SK-N-SH (cell line): ENCODE data around the gene KCNK17. TPM values are rescaled to one million over a fixed set of nuclear protein-coding genes. Genes with fewer than 3 reads are reported as not detected.
A peak's percentile ranks its signal among the peaks of the same experiment; 100 is the strongest.

Experiments
- CTCF ChIA-PET: fragments of 300-600, 350-600 bp; formaldehyde crosslinking; extraction: SDS; loops from one replicate; lab custom pipeline; 2021; lab: Yijun Ruan, JAX
- POLR2A ChIA-PET: fragments of 350-600 bp; sonication (Branson Sonifier 250); formaldehyde crosslinking; extraction: SDS; loops from one replicate; lab custom pipeline; 2020; ENCODE audit warnings: antibody characterized with exemption, inconsistent platforms; lab: Yijun Ruan, JAX
- DNase-seq: peaks from one replicate; pipeline ENCODE4 v3.0.0; 2012
- H2AFZ ChIP-seq: fragments of 200-600 bp; sonication (generic); 2 replicates; pipeline ENCODE4 v1.8.1; 2016; ENCODE audit warnings: antibody characterized with exemption, mild to moderate bottlenecking, low read depth
- H3F3A ChIP-seq: fragments of 200-600 bp; sonication (generic); replicated peaks from 2 replicates; pipeline ENCODE3; 2016; ENCODE audit warnings: antibody characterized with exemption, mild to moderate bottlenecking; ENCODE audit not compliant: insufficient read depth
- H3K27ac ChIP-seq, 2 experiments: fragments of 200-500 bp in 1 of 2; fragments of 200-600 bp in 1 of 2; sonication (Bioruptor generic) in 1 of 2; sonication (generic), shearing (Covaris generic) in 1 of 2; 2 replicates each; pipeline versions ENCODE4 v1.5.1 to v1.6.1; 2014 to 2016; ENCODE audit warnings: low read depth in 2 of 2, inconsistent platforms in 1 of 2, low read length in 1 of 2, mild to moderate bottlenecking in 1 of 2, mixed read lengths in 1 of 2
- H3K27me3 ChIP-seq: fragments of 200-600 bp; sonication (generic), shearing (Covaris generic); 2 replicates; pipeline ENCODE4 v1.6.1; 2016; ENCODE audit warnings: mixed run types; ENCODE audit not compliant: insufficient read depth
- H3K36me3 ChIP-seq, 2 experiments: fragments of 200-500 bp in 1 of 2; fragments of 200-600 bp in 1 of 2; sonication (Bioruptor generic) in 1 of 2; sonication (generic) in 1 of 2; replicated peaks in 1 of 2; 2 replicates each; pipeline versions ENCODE3 to v1.5.1; 2014 to 2016; ENCODE audit warnings: low read length in 1 of 2, mild to moderate bottlenecking in 1 of 2; ENCODE audit not compliant: insufficient read depth in 2 of 2, control insufficient read depth in 1 of 2
- H3K4me1 ChIP-seq, 2 experiments: fragments of 200-500 bp in 1 of 2; fragments of 200-600 bp in 1 of 2; sonication (Bioruptor generic) in 1 of 2; sonication (generic), shearing (Covaris generic) in 1 of 2; 2 replicates each; pipeline versions ENCODE4 v1.5.1 to v1.6.1; 2014 to 2016; ENCODE audit warnings: low read depth in 1 of 2, low read length in 1 of 2, mixed run types in 1 of 2; ENCODE audit not compliant: insufficient read depth in 2 of 2, control insufficient read depth in 1 of 2
- H3K4me2 ChIP-seq: fragments of 200-600 bp; sonication (generic), shearing (Covaris generic); 2 replicates; pipeline ENCODE4 v1.6.1; 2017; ENCODE audit warnings: mixed run types
- H3K4me3 ChIP-seq, 2 experiments: fragments of 200-500 bp in 1 of 2; fragments of 200-600 bp in 1 of 2; sonication (Bioruptor generic) in 1 of 2; sonication (generic), shearing (Covaris generic) in 1 of 2; 2 replicates each; pipeline versions ENCODE4 v1.5.1 to v1.8.1; 2014 to 2016; ENCODE audit warnings: low read depth in 2 of 2, inconsistent platforms in 1 of 2, low read length in 1 of 2, mild to moderate bottlenecking in 1 of 2, mixed read lengths in 1 of 2, moderate library complexity in 1 of 2
- H3K79me2 ChIP-seq: fragments of 200-600 bp; sonication (generic); 2 replicates; pipeline ENCODE4 v1.8.1; 2017; ENCODE audit warnings: mild to moderate bottlenecking; ENCODE audit not compliant: insufficient read depth
- H3K9ac ChIP-seq: fragments of 200-600 bp; sonication (generic); 2 replicates; pipeline ENCODE4 v1.6.1; 2017; ENCODE audit warnings: mixed run types
- H3K9me2 ChIP-seq: fragments of 200-600 bp; sonication (generic); 2 replicates; pipeline ENCODE4 v1.6.1; 2017; ENCODE audit warnings: mixed run types
- H3K9me3 ChIP-seq: fragments of 200-600 bp; sonication (generic); 2 replicates; pipeline ENCODE4 v1.6.1; 2017; ENCODE audit warnings: mixed run types, mild to moderate bottlenecking, moderate library complexity
- H4K20me1 ChIP-seq: fragments of 200-600 bp; sonication (generic); 2 replicates; pipeline ENCODE4 v1.6.1; 2017; ENCODE audit warnings: mild to moderate bottlenecking, mixed run types; ENCODE audit not compliant: insufficient read depth
- CTCF ChIP-seq: fragments of 200-600 bp; sonication (generic); IDR thresholded peaks from 2 replicates; pipeline ENCODE4 v1.6.1; 2017; ENCODE audit warnings: antibody characterized with exemption, mild to moderate bottlenecking, moderate library complexity
- ELF1 ChIP-seq: IDR thresholded peaks from 2 replicates; pipeline ENCODE4 v1.4.0; 2012
- EP300 ChIP-seq, 2 experiments: IDR thresholded peaks; 2 replicates each; pipeline versions ENCODE4 v1.4.0 to v1.6.1; 2012; ENCODE audit warnings: borderline replicate concordance in 1 of 2, low read depth in 1 of 2, low read length in 1 of 2
- GABPA ChIP-seq: IDR thresholded peaks from 2 replicates; pipeline ENCODE4 v1.4.0; 2012; ENCODE audit warnings: low read depth, mild to moderate bottlenecking
- JUND ChIP-seq: IDR thresholded peaks from 2 replicates; pipeline ENCODE4 v1.4.0; 2012
- MXI1 ChIP-seq: IDR thresholded peaks from 2 replicates; pipeline ENCODE4 v1.6.1; 2012; ENCODE audit warnings: mild to moderate bottlenecking, low read depth, low read length, improper control_type of control experiment
- SIN3A ChIP-seq: IDR thresholded peaks from 2 replicates; pipeline ENCODE4 v1.6.1; 2012; ENCODE audit warnings: low read depth, mild to moderate bottlenecking, low read length, moderate library complexity, borderline replicate concordance
- TAF1 ChIP-seq: IDR thresholded peaks from 2 replicates; pipeline ENCODE4 v1.6.1; 2012; ENCODE audit warnings: low read depth, mild to moderate bottlenecking, low read length, moderate library complexity, borderline replicate concordance
- USF2 ChIP-seq: fragments of 150-350 bp; IDR thresholded peaks from 2 replicates; pipeline ENCODE4 v1.6.1; 2017; ENCODE audit warnings: antibody characterized with exemption, low read length, low read depth, borderline replicate concordance
- YY1 ChIP-seq: IDR thresholded peaks from 2 replicates; pipeline ENCODE4 v1.4.0; 2012; ENCODE audit warnings: low read depth, mild to moderate bottlenecking
- WGBS: methylation state at CpG from one replicate; pipeline ENCODE4 v1.1.6; 2017; ENCODE audit warnings: low lambda C conversion rate; 5-methylcytosine and 5-hydroxymethylcytosine counted together
- polyA plus RNA-seq, 3 experiments: library from polyadenylated mRNA; depleted of rRNA; stranded (reverse); fragments of >200 nt; gene quantifications; 2 replicates each; pipeline ENCODE4 v1.2.3, GENCODE V29; 2012

KCNK17 gene
- polyA plus RNA-seq, 1 of the 3 experiments (the other 2 are of a cell fraction), result not detected

DNA sequence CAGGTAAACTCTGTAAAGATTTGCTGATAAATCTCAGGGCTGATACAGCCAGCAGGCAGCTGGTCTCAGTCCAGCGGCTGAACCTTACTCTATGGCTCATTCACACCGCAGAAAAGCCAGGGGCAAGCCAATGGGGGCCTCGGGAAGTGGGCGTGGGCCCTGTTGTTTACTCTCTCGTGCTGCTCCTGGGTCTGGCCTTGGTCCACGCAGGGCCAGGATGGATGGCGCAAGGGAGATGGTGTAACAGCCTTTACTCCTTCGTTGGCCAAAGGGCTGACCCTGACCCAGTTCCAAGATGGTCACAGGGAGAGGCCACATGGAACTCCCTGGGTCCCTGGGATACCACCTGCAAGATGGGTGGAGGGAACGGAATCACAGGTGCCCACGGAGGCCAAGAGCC is 16.2 kb downstream of the KCNK17 start:
- Histone ChIP-seq H3K4me2 (no peak overlapping the region), H2AFZ (no peak overlapping the region), H3K79me2 (no peaks in the 10 kb centered on the region), H3K27me3 (no peaks in the 10 kb centered on the region), H3K4me1 (peaks cover 0 to 11% of the 10 kb centered on the region in 2 experiments; a peak in 1 of 4 replicates), H3K9me3 (no peaks in the 10 kb centered on the region), H3K9me2 (no peaks in the 10 kb centered on the region), H3K36me3 (no peaks in the 10 kb centered on the region), H4K20me1 (no peaks in the 10 kb centered on the region), H3F3A (no peaks in the 10 kb centered on the region), H3K4me3 (no peak overlapping the region), H3K27ac (no peak overlapping the region), H3K9ac (no peak overlapping the region)
- ChIA-PET POLR2A (no interaction called here), CTCF (interaction anchor here (1.1 to 16.6 kb wide), 3 partner anchors 13 to 269 kb away, joined by 3 to 457 read pairs (median 27); no protein-coding TSS in a partner anchor)
- WGBS, result 27% methylated on average over 8 of the region's 10 CpGs
- no peak for DNase-seq
- TF ChIP-seq EP300 (IDR thresholded peaks at IDR 0.05; ENCODE audit: borderline replicate concordance in 1 of 2, low read depth in 1 of 2, low read length in 1 of 2) (no peak), TAF1 (no peak), JUND (no peak), ELF1 (no peak), GABPA (no peak), CTCF (no peak), YY1 (no peak), MXI1 (no peak), SIN3A (no peak)

- ChIA-PET POLR2A (no interaction called here), CTCF (interaction anchor here (4.7 to 16.6 kb wide), 2 partner anchors 14 to 128 kb away, joined by 27 to 457 read pairs; no protein-coding TSS in a partner anchor)
- no peaks in the 10 kb centered on the region for H3K9me3 ChIP-seq
- H3K27ac ChIP-seq, result no peak overlapping the region
- no peak overlapping the region for H2AFZ ChIP-seq
- DNase-seq, result peak; percentile 77
- H3K4me3 ChIP-seq, result no peak overlapping the region
- WGBS, result 26% methylated on average over 12 of the region's 18 CpGs
- H3K4me2 ChIP-seq, result no peak overlapping the region
- H3F3A ChIP-seq, result no peaks in the 10 kb centered on the region
- no peaks in the 10 kb centered on the region for H3K79me2 ChIP-seq
- TF ChIP-seq USF2 (no peak), MXI1 (peak; percentile 36; the same call in 1 of the 2 replicates)
- no peak overlapping the region for H3K9ac ChIP-seq
- no peaks in the 10 kb centered on the region for H4K20me1 ChIP-seq
- H3K4me1 ChIP-seq, result peaks cover 0 to 10% of the 10 kb centered on the region in 2 experiments; a peak in 1 of 4 replicates
- no peaks in the 10 kb centered on the region for H3K27me3 ChIP-seq
- no peaks in the 10 kb centered on the region for H3K36me3 ChIP-seq
- H3K9me2 ChIP-seq, result no peaks in the 10 kb centered on the region
Observed at GRCh38 chr6:39296745-39297640, 17.2 kb downstream of the KCNK17 start.
